ENCODE data around the gene AGBL1.

AGBL1 gene

GRCh38 chr15:86079508-86080266, at the start of gene AGBL1:
AGBL1 (plus strand) TSS chr15:86079871.
- no peak for DNase-seq (ENCODE audit: low spot score)

- DNase-seq (ENCODE audit: low spot score) = no peak
Observed at GRCh38 chr15:86034904-86035303, 44.8 kb upstream of the AGBL1 start.

- no peak for DNase-seq (ENCODE audit: low spot score)
Observed at GRCh38 chr15:86036243-86036642, 43.4 kb upstream of the AGBL1 start.

- DNase-seq (ENCODE audit: low spot score) = no peak
Observed at GRCh38 chr15:86038491-86038890, 41.2 kb upstream of the AGBL1 start.

GRCh38 chr15:86040356-86041033, 39.2 kb upstream of the AGBL1 start:
- DNase-seq (ENCODE audit: low spot score) = no peak

- DNase-seq (ENCODE audit: low spot score) = no peak
Observed at GRCh38 chr15:86041399-86041798, 38.3 kb upstream of the AGBL1 start.

GRCh38 chr15:86042226-86042625, 37.4 kb upstream of the AGBL1 start:
- DNase-seq (ENCODE audit: low spot score) = no peak

- DNase-seq (ENCODE audit: low spot score) = no peak
Observed at GRCh38 chr15:86044981-86045380, 34.7 kb upstream of the AGBL1 start.

- DNase-seq (ENCODE audit: low spot score) = no peak
Observed at GRCh38 chr15:86054338-86054737, 25.3 kb upstream of the AGBL1 start.

- DNase-seq (ENCODE audit: low spot score) = no peak
Observed at GRCh38 chr15:86055688-86056087, 24.0 kb upstream of the AGBL1 start.

- no peak for DNase-seq (ENCODE audit: low spot score)
Observed at GRCh38 chr15:86059851-86060250, 19.8 kb upstream of the AGBL1 start.

DNA sequence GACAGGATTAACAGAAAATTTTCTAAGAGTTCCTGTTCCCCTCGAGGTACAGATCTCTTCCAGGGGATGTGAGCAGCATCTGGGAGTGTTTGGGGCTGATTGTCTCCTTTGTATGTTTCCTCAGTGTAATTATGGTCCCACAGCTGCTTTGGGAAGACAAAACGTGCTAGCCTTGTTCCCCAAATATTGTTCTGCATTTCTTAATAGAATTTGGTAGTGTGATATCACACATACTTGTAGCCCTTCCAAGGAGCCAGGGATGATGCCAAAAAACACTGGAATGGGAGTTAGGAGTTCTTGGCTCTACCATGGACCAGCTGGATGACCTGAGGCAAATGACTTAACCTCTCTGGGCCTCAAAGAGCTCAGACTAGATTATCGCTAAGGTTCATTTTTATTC, 19.0 kb upstream of the AGBL1 start:
- DNase-seq (ENCODE audit: low spot score) = no peak

DNA sequence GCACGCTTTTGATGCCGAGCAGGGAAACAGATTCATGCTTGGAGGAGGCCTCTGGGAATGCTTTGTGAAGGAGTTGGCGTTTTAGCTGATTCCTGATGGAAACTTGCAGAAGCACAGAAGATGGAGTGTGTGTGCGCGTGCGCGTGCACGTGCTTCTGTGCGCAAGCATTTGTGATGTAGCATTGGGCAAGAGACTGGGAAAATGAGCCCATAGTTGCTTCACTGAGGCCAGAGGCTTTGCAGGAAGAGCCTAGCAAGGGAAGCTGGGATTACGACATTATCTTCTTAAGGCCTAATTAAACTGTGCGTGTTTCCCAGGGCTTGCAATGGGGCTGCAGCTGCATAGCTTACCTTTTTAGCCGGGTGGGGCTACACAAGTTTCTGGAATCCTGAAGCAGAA, 18.1 kb upstream of the AGBL1 start:
- no peak for DNase-seq (ENCODE audit: low spot score)

DNA sequence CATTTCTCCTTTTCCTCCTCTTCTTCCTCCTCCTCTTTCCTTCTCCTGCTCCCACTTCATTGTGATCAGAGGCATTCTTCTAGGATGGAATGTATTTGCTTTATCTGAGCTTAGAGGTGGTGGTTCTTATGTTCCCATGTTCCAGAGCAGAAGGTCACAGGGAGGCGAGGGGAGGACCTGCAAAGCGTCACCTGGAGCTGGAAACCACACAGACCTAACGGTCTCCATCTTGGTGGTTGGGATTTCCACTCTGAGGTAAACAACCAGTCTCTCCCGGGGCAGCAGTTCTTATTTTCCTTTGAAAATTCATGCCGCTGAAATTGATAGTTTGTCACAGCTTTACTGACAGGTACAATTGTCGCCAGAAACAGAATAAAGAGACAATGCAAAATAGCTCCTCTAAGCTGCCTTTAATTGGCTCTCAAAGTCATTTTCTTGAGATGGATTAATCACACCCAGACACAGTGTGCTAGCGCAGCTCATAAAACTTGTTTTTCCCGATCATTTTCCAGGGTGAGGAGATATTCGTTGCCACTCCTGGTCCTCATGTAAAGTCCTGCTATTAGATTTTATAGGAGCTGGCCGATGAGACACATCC, 16.9 kb upstream of the AGBL1 start:
- DNase-seq (ENCODE audit: low spot score) = no peak

DNA sequence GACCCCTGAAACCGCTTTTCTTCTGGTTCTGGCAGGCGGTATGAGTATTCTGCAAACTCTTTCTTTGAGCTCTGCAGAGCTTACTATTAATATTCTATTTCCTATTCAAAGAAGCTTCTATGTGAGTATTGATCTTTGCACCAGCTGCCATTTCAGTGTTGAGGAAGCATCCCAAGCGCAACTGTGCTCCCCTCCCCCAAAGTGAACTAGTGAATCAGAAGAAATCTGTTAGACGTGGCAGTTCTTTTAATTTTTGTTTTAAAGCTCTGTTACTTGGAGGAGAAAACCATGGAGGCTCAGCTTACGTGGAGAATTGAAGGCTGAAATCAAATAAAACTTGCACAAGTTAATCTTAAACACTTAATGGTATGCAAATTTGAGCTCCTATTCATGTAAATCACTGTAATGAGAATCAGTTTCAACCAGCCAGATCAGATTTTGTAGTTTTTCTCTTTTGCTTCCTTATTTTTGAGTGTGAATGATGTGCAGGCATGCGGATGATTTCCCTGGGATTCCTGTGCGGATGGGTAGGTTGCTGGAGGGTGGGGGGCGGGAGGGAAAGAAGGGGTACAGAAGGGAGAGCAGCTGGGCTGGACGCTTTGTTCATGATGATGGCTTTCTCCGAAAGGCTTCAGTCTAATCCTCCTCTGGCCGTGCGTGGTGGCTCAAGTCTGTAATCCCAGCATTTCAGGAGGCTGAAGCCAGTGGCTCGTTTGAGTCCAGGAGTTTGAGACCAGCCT, 16.1 kb upstream of the AGBL1 start:
- DNase-seq (ENCODE audit: low spot score) = no peak

DNA sequence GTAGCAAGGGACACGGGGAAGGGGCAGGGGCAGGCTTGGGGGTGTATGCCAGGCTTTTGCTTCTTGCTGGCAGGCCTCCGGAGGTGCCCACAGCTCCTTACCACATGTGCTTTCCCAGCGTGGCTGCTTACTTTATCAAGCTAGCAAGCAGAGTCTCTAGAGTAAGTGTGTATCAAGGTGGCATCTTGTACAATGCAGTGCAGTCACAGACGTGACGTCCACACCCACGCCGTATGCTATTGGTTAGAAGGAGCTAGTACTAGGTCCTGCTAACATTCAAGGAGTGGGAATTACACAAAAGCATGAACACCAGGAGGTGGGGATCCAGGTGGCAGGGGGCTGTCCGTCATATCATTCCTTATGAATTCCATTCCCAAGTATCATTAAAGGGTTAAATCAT, 15.3 kb upstream of the AGBL1 start:
- DNase-seq (ENCODE audit: low spot score) = no peak

DNA sequence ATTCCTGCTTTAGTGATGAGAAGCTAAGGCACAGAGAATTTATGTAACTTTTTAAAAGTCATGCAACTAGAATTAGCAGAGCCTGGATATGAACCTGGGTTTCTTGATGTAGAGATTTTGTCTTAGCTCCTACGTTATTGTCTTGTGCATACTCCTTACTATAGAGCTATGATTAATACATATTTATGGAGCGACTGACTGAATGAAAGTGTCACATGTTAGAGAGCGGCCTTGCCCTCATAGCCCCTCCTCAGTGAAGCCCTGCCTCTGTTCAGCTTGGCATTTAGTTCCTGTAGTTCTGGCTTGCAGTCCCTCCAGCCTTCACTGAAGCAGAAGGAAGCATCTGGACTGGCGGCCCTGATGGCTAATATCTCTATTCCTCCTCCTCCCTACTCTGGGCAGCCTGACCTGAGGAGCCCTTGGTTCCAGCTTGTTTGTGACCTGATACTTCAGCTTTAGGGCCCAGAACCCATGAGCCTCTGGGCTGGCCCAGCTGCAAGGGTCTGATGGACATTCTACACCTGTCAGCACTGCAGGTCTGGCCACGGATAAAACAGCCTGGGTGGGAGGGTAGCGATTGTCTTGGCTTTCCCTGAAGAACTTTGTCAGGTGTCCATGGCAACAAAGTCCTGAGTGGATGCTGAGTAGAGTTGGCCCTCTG, 13.4 kb upstream of the AGBL1 start:
- no peak for DNase-seq (ENCODE audit: low spot score)

DNA sequence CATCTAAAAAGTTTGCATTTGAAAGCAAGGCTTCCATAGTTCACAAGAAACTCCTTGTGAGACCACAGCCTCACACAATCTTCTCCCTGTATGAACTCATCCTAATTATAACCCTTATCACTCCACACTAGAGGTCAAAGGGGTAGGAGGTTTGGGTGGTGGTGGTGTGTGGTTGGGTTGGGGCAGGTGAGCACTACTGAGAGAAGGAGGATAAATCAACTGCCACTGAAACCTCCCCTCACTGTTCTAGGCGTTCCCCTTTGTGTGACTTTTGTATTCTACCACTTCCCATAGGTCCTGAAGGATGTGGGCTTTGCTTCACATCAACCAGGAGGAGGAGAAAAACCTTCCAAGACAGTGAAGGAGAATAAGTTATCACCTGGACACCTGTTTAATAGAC, 6.4 kb upstream of the AGBL1 start:
- DNase-seq (ENCODE audit: low spot score) = no peak

GRCh38 chr15:86076468-86076867, 3.2 kb upstream of the AGBL1 start:
- no peak for DNase-seq (ENCODE audit: low spot score)

GRCh38 chr15:86077070-86077469, 2.6 kb upstream of the AGBL1 start:
- DNase-seq (ENCODE audit: low spot score) = no peak

GRCh38 chr15:86080302-86080701, 631 bp downstream of the AGBL1 start:
- no peak for DNase-seq (ENCODE audit: low spot score)

Data from GM03348 (cell line).